Measurements from ENCODE around the gene PLA2G7.
"Not testable (repeated sequence)": the region's sequence is repeated elsewhere in the genome, so short reads cannot be mapped to it uniquely, and the experiment has no call there.

The PLA2G7 gene

GRCh38 chr6:46748940-46749503 is 13.8 kb upstream of the PLA2G7 start:
- DNase-seq, result no peak

GRCh38 chr6:46746696-46747095 is 11.5 kb upstream of the PLA2G7 start, which contains the start of gene ANKRD66:
Gene ANKRD66, plus strand, starts transcription at chr6:46746933. Its CDS starts 5,016 bp downstream, at chr6:46751949.
- no peak for DNase-seq

GRCh38 chr6:46745973-46746372 is 10.8 kb upstream of the PLA2G7 start:
- no peak for DNase-seq

GRCh38 chr6:46744159-46744725 is 9.1 kb upstream of the PLA2G7 start:
- DNase-seq, result not testable (repeated sequence)

DNA sequence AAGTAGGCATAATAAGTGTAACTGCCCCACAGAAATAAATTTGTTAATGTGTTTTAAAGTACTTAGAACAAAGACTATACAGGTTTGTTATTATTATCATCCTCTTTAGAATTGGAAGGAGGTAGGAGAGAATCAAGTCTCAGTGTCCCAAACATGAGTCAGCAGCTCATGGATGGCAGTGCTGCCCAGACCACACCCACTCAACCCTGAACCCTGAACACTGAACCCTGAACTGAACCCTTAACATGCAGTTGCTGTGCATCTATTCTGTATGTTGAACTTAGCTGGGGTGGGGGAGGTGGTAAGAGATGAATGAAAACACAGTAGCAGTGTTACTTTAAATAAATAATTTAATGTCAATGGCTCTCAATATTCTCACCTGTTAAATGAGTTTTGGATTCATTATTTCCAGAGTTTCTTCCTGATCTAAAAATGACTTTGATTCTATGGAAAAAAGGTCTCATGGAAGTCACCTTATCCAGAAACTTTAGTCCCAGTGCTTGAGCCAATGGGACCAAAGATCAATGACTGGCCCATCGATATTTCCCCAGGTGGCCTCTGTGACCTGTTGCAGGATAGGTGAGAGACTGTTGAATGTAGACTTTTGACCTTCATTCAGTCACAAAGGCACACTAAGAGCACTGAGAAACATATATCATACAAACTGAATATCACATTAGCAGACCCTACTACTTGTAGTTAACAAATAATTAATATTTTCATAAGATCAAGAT is 8.4 kb upstream of the PLA2G7 start:
- DNase-seq, result no peak

DNA sequence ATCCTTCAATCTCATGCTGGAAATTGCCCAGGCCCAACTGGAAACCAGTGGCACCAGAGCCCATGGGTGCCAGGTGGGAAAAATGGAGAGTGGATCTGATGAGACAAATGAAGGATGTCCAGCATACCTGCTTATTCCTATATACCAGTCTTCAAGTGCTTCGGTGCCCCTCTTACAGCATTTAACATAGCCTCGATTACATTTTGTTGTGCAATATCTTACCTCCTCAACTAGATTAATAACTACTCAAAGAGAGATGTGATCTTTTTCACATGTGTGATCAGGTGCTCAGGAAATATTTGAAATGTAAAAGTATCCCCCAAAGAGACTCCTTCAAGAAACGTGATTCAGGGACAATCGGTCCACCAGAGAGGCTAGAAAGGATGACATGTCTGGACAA is 6.7 kb upstream of the PLA2G7 start:
- no peak for DNase-seq

GRCh38 chr6:46741482-46741881 is 6.3 kb upstream of the PLA2G7 start:
- no peak for DNase-seq

DNA sequence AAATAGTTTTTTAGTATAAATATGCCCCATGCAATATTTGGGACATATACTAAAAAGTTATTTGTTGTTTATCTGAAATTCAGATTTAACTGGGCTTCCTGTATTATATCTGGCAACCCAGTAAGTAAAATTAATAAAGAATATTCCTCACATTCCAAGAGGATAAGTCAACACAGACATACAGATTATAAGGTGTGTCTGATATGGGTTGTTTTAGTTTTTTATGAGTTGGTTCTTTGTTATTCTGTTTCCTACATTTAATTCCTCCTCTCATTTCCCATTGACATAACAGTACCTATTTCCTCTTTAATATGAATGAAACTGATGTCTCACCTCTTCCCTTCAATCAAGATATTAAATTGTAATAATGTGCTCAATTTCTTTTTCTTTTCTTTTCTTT is 1.7 kb upstream of the PLA2G7 start:
- no peak for DNase-seq

DNA sequence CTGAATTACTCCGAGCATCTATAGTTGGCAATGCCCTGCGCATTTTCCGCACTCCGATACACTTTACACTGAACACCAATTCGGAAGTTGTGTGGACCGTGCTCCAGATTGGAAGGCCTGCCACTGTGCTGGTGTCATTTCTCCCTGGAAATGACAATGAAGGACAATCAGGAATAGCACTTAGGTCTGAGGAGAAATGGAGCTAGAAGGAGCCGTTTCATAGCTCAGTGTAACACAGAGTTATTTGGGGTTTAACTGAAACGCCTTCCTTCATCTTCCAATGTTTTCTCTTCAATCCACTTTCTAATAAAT is 501 bp upstream of the PLA2G7 start:
- no peak for DNase-seq

- DNase-seq, result no peak
These were observed 1.8 kb downstream of the PLA2G7 start for GRCh38 chr6:46733341-46733801.

- DNase-seq, result no peak
These were observed 4.2 kb downstream of the PLA2G7 start for GRCh38 chr6:46730921-46731461.

GRCh38 chr6:46729787-46730326 is 5.3 kb downstream of the PLA2G7 start:
- no peak for DNase-seq

- DNase-seq, result no peak
These were observed 14.8 kb downstream of the PLA2G7 start for GRCh38 chr6:46720401-46720800.

- DNase-seq, result no peak
These were observed 16.1 kb downstream of the PLA2G7 start for GRCh38 chr6:46719099-46719498.

GRCh38 chr6:46715141-46715540 is 20.0 kb downstream of the PLA2G7 start:
- DNase-seq, result no peak

- DNase-seq, result no peak
These were observed 23.7 kb downstream of the PLA2G7 start for GRCh38 chr6:46711491-46711890.

DNA sequence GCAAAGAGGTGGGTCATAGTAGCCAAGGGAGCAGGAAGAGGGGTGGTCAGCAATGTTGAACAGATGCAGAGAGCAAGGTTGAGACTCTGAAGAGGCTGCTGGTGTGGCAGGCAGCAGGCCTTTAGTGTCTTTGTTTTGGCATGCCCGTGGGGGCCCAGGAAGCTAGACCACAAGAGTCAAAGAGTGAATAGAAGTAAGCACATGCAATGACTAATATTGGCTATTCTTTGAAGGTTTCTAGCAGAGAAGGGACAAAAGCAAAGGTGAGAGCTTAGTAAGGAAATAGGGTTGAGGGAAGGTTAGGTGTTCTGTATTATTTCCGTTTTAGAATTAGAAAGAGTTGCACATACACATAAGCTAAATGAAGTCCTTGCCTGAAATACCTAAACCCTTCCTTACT is 28.7 kb downstream of the PLA2G7 start:
- no peak for DNase-seq

- no peak for DNase-seq
These were observed 30.6 kb downstream of the PLA2G7 start for GRCh38 chr6:46704562-46704961.

DNA sequence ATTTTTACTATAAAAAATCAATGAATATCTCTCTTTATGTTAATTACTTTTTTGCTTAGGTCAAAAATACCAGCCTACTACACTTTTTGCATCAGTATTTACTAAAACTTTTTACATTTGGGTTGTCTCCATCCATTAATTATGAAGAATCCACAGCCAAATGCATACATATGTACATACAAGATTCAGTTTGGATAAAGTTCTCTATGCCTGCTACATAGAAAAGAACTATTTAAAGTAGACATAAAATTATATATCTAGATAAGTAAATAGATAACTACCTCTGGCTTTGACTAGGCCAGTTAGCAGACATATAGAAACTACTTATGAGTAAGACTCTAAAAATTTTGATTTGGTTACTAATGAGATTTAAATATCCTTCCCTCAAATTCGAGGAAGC is 35.2 kb downstream of the PLA2G7 start:
- DNase-seq, result no peak

DNA sequence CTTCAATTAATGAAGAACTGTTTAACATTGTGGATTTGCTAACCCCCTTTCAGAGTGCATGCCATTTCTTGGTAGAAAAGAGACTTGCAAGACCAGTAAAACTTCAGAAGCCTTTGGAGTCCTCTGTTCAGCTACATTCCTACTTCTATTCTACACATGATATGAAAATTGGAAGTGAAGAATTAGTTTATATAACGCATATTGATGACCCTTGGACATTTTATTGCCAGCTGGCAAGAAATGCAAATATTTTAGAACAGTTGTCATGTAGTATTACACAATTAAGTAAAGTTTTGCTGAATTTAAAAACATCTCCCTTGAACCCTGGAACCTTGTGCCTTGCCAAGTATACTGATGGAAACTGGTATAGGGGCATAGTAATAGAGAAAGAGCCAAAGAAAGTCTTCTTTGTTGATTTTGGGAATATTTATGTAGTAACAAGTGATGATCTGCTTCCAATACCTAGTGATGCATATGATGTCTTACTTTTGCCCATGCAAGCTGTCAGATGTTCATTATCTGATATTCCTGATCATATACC is 44.2 kb downstream of the PLA2G7 start:
- no peak for DNase-seq

GRCh38 chr6:46690141-46690755 is 44.9 kb downstream of the PLA2G7 start:
- no peak for DNase-seq

GRCh38 chr6:46689657-46690056 is 45.5 kb downstream of the PLA2G7 start:
- DNase-seq, result no peak

DNA sequence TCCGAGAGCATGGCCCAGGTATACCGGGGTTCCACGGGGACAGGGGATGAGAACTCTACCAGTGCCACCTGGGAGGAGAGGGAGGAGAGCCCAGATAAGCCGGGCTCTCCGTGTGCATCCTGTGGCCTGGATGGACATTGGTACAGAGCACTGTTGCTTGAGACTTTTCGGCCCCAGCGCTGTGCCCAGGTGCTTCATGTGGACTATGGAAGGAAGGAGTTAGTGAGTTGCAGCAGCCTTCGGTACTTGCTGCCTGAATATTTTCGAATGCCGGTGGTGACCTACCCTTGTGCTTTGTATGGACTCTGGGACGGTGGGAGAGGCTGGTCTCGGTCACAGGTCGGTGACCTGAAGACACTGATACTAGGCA is 46.2 kb downstream of the PLA2G7 start:
- no peak for DNase-seq
